ENCODE data around the gene NR4A1.
A peak's percentile ranks its signal among the peaks of the same experiment; 100 is the strongest.

NR4A1 gene

GRCh38 chr12:52050758-52051541 lies at the start of gene NR4A1:
NR4A1 (plus strand) TSS chr12:52051442; CDS start chr12:52054329, 2,887 bp downstream.
- DNase-seq, result peak; percentile 88

- DNase-seq, result no peak
Observed at GRCh38 chr12:52003016-52003550, 48.2 kb upstream of the NR4A1 start.

GRCh38 chr12:52003591-52003990 lies 47.7 kb upstream of the NR4A1 start:
- no peak for DNase-seq

- DNase-seq, result no peak
Observed at GRCh38 chr12:52004042-52004648, 47.1 kb upstream of the NR4A1 start.

GRCh38 chr12:52005218-52005902 lies 45.9 kb upstream of the NR4A1 start:
- DNase-seq, result no peak

- no peak for DNase-seq
Observed at GRCh38 chr12:52005903-52006703, 45.1 kb upstream of the NR4A1 start.

GRCh38 chr12:52006726-52007157 lies 44.5 kb upstream of the NR4A1 start, which contains the start of gene TAMALIN:
TAMALIN (plus strand) TSS chr12:52006946; CDS start chr12:52007020, 74 bp downstream.
- no peak for DNase-seq

- DNase-seq, result no peak
Observed at GRCh38 chr12:52007158-52007921, 43.9 kb upstream of the NR4A1 start.

- DNase-seq, result no peak
Observed at GRCh38 chr12:52007982-52008510, 43.2 kb upstream of the NR4A1 start.

- DNase-seq, result no peak
Observed at GRCh38 chr12:52009081-52009751, 42.0 kb upstream of the NR4A1 start.

GRCh38 chr12:52010152-52010622 lies 41.1 kb upstream of the NR4A1 start:
- no peak for DNase-seq

GRCh38 chr12:52010692-52011601 lies 40.3 kb upstream of the NR4A1 start:
- no peak for DNase-seq

GRCh38 chr12:52011602-52012214 lies 39.5 kb upstream of the NR4A1 start:
- DNase-seq, result no peak

GRCh38 chr12:52013626-52014310 lies 37.5 kb upstream of the NR4A1 start:
- DNase-seq, result no peak

- no peak for DNase-seq
Observed at GRCh38 chr12:52014567-52015530, 36.4 kb upstream of the NR4A1 start.

GRCh38 chr12:52015532-52016041 lies 35.7 kb upstream of the NR4A1 start:
- DNase-seq, result no peak
